Measurements from ENCODE around the gene MSI2.

Gene MSI2

GRCh38 chr17:57508671-57509070 lies 252.3 kb downstream of the MSI2 start:
- no peak for DNase-seq (ENCODE audit: low read depth)

GRCh38 chr17:57511475-57512123 lies 255.3 kb downstream of the MSI2 start:
- no peak for DNase-seq (ENCODE audit: low read depth)

- no peak for DNase-seq (ENCODE audit: low read depth)
These were observed 255.9 kb downstream of the MSI2 start for GRCh38 chr17:57512258-57512657.

- no peak for DNase-seq (ENCODE audit: low read depth)
These were observed 256.4 kb downstream of the MSI2 start for GRCh38 chr17:57512691-57513090.

- no peak for DNase-seq (ENCODE audit: low read depth)
These were observed 257.2 kb downstream of the MSI2 start for GRCh38 chr17:57513569-57513968.

- no peak for DNase-seq (ENCODE audit: low read depth)
These were observed 258.3 kb downstream of the MSI2 start for GRCh38 chr17:57514614-57515013.

DNA sequence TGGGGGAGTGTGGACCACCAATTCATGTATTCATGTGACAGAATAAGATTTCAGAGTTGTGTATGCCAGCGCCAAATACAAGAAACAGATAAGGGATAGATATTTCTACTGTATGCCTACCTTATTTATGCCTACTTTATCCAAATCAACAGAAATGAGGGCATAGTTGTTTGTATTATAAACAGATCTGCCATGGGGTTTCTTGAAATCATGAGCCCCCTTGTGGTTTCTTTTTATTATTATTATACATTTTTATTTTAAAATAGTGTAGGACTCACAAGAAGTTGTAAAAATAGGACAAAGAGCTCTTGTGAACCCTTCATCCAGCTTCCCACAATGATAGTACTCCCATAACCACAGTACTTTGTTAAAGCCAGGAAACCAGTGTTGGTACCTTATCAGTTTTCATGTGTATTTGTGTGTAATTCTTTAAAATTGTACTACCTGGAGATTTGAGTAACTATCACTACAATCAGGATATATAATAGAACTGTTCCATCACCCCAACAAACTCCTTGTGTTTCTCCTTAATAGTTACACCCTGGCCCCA lies 259.4 kb downstream of the MSI2 start:
- no peak for DNase-seq (ENCODE audit: low read depth)

DNA sequence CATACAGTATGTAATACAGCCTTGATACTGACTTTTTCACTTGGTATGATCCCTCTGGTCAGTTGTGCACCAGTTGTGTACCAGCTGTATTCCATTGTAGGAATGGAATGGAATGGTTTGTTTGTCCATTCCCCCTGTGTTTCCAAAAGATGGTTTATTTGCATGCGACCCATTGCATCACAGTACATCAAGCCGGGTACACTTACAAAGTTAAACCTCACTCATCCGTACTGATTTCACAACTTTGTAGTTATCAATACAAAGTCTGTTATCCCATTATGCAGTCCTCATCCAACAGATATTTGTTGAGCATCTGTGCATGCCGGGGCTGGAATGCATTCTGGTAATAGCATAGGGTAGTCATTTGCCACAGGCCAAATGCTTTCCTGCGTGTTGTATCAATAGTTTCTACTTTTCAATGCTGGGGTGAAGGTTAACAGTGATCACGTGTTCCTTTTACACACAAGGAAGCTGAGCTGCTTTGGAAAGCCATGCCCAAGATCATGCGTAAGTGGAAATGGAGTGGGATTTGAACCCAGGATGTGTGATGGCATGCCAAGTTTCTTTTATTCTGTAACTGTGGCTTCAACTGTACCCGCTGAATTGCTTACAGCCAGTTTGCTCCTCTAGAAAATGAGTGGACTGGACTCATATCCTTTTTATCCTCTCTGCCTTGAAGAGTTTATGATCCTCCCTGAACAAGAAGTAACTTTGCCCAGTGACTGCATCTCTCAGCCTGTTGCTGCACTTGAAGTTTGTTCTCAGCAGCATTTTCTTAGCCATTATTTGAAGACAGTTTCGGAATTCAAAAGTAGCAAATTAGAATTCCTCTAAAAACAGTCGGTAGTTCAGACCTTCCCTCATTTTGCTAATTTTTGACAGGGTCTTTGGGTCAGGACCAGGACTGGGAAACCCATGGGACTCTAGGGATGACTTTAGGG lies 260.2 kb downstream of the MSI2 start:
- no peak for DNase-seq (ENCODE audit: low read depth)

DNA sequence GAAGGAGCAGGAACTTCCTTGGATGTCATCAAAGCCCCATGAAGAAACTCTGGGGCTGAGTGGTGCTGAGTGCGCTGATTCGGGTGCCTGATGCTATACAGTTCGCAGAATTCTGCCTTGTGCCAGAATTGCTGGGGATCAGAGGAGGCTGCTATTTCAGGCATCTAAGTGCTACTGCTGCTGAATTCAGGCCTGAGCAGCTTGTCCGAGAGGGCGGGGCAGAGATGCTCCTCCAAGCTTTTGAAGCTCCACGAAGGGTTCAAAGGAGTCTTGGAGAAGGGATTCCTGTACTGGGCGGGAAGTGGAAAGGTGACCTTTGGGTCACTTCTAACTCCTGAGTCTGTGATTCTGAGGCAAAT lies 260.9 kb downstream of the MSI2 start:
- no peak for DNase-seq (ENCODE audit: low read depth)

- DNase-seq (ENCODE audit: low read depth), result no peak
These were observed 261.5 kb downstream of the MSI2 start for GRCh38 chr17:57517632-57518456.

GRCh38 chr17:57518587-57519581 lies 262.6 kb downstream of the MSI2 start:
- DNase-seq (ENCODE audit: low read depth), result no peak

- no peak for DNase-seq (ENCODE audit: low read depth)
These were observed 263.5 kb downstream of the MSI2 start for GRCh38 chr17:57519800-57520199.

DNA sequence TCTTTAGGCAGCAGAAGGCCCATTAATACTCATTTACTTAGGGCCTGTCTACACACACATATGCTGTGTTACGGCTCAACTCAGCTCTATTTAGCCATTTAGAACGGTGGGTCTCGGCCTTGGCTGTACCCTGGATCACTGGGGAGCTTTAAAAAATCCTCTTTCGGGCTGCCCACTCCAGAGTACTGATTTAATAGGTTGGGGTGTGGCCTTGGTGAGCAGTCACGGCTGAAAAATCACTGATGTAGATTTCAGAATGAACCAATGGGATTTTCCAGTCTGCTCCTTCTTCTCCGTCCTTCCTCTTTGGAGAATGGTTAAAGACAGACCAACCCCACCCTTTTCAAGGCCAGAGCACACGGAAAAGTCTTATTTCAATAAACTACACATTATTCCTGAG lies 265.3 kb downstream of the MSI2 start:
- no peak for DNase-seq (ENCODE audit: low read depth)

- DNase-seq (ENCODE audit: low read depth), result no peak
These were observed 266.0 kb downstream of the MSI2 start for GRCh38 chr17:57522042-57523005.

DNA sequence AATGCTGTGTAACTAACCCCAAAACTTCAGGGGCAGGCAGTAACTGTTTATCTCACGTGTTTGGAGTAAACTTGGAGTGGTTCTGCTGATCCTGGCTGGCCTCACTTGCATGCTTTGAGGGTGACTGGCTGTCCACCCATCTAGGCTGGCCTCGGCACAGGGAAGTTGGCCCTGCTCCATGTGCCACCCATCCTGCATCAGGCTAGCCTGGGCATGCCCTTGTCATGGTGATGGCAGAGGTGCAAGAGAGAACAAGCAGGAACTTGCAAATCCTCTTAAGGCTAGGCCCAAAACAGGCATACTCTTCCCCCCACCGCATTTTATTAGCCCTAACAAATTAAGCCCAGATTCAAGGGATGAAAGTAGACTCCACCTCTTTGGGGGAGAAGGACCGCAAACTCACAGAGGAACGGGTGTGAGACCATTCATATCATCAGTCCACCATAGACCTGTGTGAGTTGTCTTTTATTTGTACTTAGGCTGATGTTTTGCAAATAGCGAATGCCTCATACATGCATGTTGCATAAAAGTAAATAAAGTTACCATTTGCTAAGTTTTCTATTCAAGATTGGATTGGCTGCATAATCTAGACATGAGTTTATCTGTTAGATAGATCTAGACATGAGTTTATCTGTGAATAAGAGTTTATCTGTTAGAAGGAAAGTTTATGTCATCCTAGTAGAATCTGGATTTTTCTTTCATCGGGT lies 267.8 kb downstream of the MSI2 start:
- peak; percentile 18 for DNase-seq (ENCODE audit: low read depth)

DNA sequence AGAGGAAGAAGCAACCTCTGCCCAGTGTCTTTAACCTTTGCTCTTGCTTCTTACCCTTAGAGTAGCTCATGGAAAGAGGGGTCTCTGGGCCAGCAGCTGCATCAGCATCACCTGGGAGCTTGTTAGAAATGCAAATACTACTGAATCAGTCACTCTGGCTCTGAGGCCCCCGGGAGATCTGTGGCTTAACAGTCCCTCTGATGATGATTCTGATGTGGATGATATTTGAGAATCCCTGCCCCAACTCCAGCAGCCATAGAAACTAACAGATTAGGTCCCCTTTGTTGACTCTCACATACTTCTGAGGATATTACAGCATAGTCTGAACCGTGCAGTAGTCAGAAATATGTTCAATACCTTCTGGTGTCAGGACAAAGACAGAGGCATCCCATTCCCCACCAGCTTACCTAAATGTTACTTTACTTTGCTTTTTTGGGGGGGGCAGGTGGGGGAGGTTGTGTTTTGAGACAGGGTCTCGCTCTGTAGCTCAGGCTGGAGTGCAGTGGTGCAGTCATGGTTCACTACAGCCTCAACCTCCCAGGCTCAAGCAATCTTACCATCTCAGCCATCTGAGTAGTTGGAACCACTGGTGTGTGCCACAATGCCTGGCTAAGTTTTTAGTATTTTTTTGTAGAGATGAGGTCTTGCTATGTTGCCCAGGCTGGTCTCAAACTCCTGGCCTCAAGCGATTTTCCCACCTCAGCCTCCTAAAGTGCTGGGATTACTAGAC lies 268.7 kb downstream of the MSI2 start:
- DNase-seq (ENCODE audit: low read depth), result no peak

DNA sequence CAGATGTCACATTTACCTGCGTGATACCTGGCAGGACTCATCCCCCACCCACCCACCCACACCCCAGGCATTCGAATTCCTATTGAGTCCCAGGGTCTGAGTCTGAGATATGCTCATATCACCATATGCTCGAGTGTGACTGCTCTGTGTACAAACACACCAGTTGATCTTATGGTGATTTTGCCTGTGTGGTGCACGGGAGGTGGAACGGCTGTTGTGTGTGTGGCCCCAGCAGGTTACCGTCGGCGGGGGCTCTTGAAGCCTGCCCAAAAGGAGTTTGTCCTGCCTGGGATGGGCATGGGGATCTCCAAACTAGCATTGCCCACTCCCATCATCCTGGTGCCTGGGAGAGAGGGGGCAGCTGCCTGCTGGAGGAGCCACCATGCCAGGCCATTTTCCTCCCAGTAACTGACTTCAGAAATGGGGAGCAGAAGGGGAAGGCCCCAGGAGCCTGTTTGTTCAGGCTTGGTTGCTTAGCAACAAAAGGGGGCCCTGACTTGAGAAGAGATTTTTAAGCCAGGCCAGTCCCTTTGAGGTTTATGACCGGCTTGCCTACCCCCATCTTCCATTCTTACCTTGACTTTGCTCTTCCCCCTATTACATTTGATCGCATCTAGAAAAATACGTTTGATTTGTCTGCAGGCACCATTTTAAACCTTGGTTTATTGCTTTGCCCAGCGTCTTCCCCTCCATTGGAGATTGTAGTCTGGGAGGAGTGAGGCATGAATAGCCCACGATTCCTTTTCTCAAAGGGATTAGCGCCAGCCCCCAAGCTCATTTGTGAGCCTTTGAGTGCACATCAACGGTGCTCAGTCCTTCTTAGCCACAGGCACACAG lies 271.1 kb downstream of the MSI2 start:
- no peak for DNase-seq (ENCODE audit: low read depth)

GRCh38 chr17:57528058-57528451 lies 271.7 kb downstream of the MSI2 start:
- no peak for DNase-seq (ENCODE audit: low read depth)
